Muscle of leg (tissue), 11 donors: ENCODE data around the gene TMEM108. TPM values are rescaled to one million over a fixed set of nuclear protein-coding genes. Genes with fewer than 3 reads are reported as not detected.

Experiments used
- DNase-seq: peaks from one replicate; pipeline ENCODE4 v3.0.0; 2013
- H3K27ac ChIP-seq: one replicate; pipeline ENCODE4 v1.5.1; 2013; ENCODE audit warnings: mild to moderate bottlenecking, low read length, control low read depth
- H3K27me3 ChIP-seq: one replicate; pipeline ENCODE4 v1.6.1; 2013; ENCODE audit warnings: low read length; ENCODE audit not compliant: control insufficient read depth, insufficient read depth
- H3K36me3 ChIP-seq: one replicate; pipeline ENCODE4 v1.6.1; 2013; ENCODE audit warnings: low read length; ENCODE audit not compliant: control insufficient read depth, insufficient read depth
- H3K4me1 ChIP-seq: one replicate; pipeline ENCODE4 v1.6.1; 2013; ENCODE audit warnings: low read length; ENCODE audit not compliant: control insufficient read depth, insufficient read depth
- H3K4me3 ChIP-seq: one replicate; pipeline ENCODE4 v1.5.1; 2013; ENCODE audit warnings: low read length, control low read depth
- H3K9me3 ChIP-seq: replicated peaks from 2 replicates; pipeline ENCODE4 v1.6.1; 2013; ENCODE audit warnings: low read depth, low read length; ENCODE audit not compliant: control insufficient read depth
- WGBS: methylation state at CpG from one replicate; pipeline ENCODE4 v1.1.5; 2013; ENCODE audit warnings: missing lambda C conversion rate; ENCODE audit not compliant: insufficient coverage; 5-methylcytosine and 5-hydroxymethylcytosine counted together
- polyA plus RNA-seq, 8 donors: library from polyadenylated mRNA; unstranded; fragments of 120-200 nt; gene quantifications; one replicate each; pipeline versions ENCODE4 v1.2.1 to v1.2.3, GENCODE V29; 2013; ENCODE audit warnings: inconsistent platforms in 1 of 8, low replicate concordance in 1 of 8; ENCODE audit not compliant: insufficient read length in 8 of 8, insufficient read depth in 1 of 8
- total RNA-seq: library from RNA; stranded (reverse); fragments of 120-200 nt; gene quantifications from one replicate; pipeline ENCODE4 v1.2.4, GENCODE V29; 2013

The TMEM108 gene
- total and polyA plus RNA-seq, 9 donors, result 6.3 to 27.3 (median 17.4) TPM

DNA sequence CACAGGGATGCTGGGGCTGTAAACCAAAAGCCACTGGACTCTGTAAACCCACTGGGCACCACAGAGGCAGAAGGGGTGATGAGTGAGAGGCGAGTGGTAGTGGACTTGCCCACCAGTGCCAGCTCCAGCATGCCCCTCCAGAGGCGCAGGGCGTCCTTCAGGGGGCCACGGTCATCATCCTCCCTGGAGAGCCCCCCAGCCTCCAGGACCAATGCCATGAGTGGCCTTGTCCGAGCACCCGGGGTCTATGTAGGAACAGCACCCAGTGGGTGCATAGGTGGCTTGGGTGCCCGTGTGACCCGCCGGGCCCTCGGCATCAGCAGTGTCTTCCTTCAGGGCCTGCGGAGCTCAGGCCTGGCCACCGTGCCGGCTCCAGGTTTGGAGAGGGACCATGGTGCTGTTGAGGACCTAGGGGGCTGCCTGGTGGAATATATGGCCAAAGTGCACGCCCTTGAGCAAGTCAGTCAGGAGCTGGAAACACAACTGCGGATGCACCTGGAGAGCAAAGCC is 361.9 kb downstream of the TMEM108 start, which contains the start of gene BFSP2:
BFSP2 (plus strand) TSS at position 51 of the 510 bp plus-strand sequence; CDS start at position 79, 28 bp downstream.
- Histone ChIP-seq H3K4me1 (peaks cover 15% of the 10 kb centered on the region), H3K36me3 (no peaks in the 10 kb centered on the region), H3K27ac (no peak within 1 kb of the TSS), H3K9me3 (no peaks in the 10 kb centered on the region), H3K27me3 (no peaks in the 10 kb centered on the region), H3K4me3 (no peak within 1 kb of the TSS)
- 88% methylated on average over 12 of the region's 15 CpGs for WGBS
- DNase-seq, result no peak

DNA sequence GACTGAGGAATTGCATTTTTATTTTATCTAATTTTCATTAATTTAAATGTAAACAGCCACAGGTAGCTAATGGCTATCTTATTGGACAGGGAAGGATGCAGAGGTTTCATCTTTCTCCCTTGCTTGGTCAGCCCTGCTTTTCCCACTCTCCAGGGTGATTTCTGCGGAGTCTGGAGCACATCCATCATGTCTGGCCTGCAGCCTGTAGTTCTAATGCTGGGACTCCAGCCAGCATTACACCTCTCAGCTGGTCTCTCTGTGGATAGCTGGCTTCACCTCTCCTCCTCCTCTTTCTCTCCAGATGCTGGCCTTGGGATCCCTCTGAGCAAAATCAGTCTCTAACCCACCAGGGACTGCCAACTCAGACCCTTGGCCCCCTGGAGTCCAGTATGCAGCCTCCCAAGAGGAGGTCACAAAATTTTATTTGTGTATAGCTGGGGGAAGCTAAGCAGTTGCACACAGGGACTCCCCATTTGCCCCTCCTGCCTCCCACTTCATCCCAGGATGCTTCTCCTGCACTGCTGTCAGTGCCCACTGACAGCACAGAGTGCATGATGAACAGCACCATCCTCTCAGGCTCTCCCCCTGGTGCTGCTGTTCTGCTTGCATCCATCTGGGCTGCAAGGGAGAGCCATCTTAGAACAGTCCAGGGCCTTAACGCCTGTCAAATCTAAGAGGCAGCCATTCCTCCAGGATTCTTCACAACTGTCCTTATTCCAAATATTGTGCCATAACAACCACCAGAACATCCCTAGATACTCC is 363.4 kb downstream of the TMEM108 start:
- peaks cover 15% of the 10 kb centered on the region for H3K4me1 ChIP-seq
- H3K27ac ChIP-seq, result no peak overlapping the region
- H3K27me3 ChIP-seq, result no peaks in the 10 kb centered on the region
- DNase-seq, result peak; percentile 77
- H3K4me3 ChIP-seq, result no peak overlapping the region
- no peaks in the 10 kb centered on the region for H3K9me3 ChIP-seq
- no peaks in the 10 kb centered on the region for H3K36me3 ChIP-seq
- WGBS, result 50% methylated on average over 2 of the region's 2 CpGs

DNA sequence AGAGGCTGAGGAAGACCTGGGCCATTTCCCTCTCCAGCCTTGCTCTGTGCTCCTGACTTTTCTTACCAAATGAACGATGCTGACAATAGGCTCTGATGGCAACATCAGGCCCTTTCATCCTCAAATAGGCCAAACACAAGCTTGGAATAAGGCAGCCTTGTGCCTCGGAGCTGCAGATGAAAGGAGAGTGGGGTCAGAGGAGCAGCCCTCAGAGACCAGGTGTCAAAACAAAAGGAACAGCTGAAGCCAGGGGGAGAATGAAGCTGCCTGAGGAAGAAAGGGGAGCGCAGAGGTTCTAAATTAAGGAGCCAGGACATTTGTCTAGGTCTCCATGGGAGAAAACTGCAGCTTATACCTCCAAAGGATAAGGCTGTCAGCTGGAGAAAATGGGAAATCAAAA is 366.7 kb downstream of the TMEM108 start:
- Histone ChIP-seq H3K27ac (no peak overlapping the region), H3K4me3 (no peak overlapping the region), H3K27me3 (no peaks in the 10 kb centered on the region), H3K4me1 (peaks cover 15% of the 10 kb centered on the region), H3K36me3 (no peaks in the 10 kb centered on the region), H3K9me3 (no peaks in the 10 kb centered on the region)
- WGBS, result 67% methylated on average over 1 of the region's 3 CpGs
- DNase-seq, result no peak

- DNase-seq, result peak; percentile 39
- WGBS, result no CpG with 5 or more reads among the region's 2 CpGs
- Histone ChIP-seq H3K9me3 (no peaks in the 10 kb centered on the region), H3K27ac (no peak overlapping the region), H3K4me3 (no peak overlapping the region), H3K27me3 (peaks cover 10% of the 10 kb centered on the region), H3K36me3 (no peaks in the 10 kb centered on the region), H3K4me1 (peaks cover 16% of the 10 kb centered on the region)
Measured at GRCh38 chr3:133408366-133408765, 370.2 kb downstream of the TMEM108 start.

DNA sequence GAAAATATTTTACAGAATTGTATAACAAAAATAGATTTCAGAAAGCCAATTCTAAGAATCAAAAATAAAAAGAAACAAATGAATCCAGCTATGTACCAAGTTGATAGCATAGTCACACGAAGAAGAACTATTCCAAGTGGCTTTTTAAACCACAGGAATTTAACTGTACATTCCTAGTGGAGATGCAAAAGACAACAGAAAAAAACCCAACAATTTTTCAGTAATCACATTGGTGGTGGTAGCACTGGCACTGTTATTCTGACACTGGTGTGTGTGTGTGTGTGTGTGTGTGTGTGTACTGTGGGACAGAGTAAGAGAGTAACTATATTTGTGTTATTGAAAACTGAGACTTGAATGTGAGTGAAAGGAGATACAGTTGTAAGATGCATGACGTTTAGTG is 370.8 kb downstream of the TMEM108 start:
- no peaks in the 10 kb centered on the region for H3K36me3 ChIP-seq
- no peak overlapping the region for H3K4me3 ChIP-seq
- H3K27me3 ChIP-seq, result peaks cover 10% of the 10 kb centered on the region
- no CpG with 5 or more reads among the region's 2 CpGs for WGBS
- H3K4me1 ChIP-seq, result peaks cover 16% of the 10 kb centered on the region
- no peak overlapping the region for H3K27ac ChIP-seq
- no peak for DNase-seq
- H3K9me3 ChIP-seq, result no peaks in the 10 kb centered on the region

GRCh38 chr3:133410191-133410892 is 372.2 kb downstream of the TMEM108 start:
- Histone ChIP-seq H3K27me3 (peaks cover 10% of the 10 kb centered on the region), H3K4me3 (no peak overlapping the region), H3K9me3 (no peaks in the 10 kb centered on the region), H3K4me1 (peaks cover 12% of the 10 kb centered on the region), H3K36me3 (no peaks in the 10 kb centered on the region), H3K27ac (no peak overlapping the region)
- WGBS, result 80% methylated on average over 15 of the region's 17 CpGs
- DNase-seq, result no peak

- WGBS, result 54% methylated on average over 18 of the region's 26 CpGs
- DNase-seq, result peak; percentile 52
- H3K36me3 ChIP-seq, result no peaks in the 10 kb centered on the region
- H3K27ac ChIP-seq, result no peak overlapping the region
- peaks cover 10% of the 10 kb centered on the region for H3K27me3 ChIP-seq
- no peak overlapping the region for H3K4me3 ChIP-seq
- peaks cover 12% of the 10 kb centered on the region for H3K4me1 ChIP-seq
- no peaks in the 10 kb centered on the region for H3K9me3 ChIP-seq
Measured at GRCh38 chr3:133412183-133413132, 374.3 kb downstream of the TMEM108 start.

- Histone ChIP-seq H3K9me3 (no peaks in the 10 kb centered on the region), H3K27ac (no peak overlapping the region), H3K4me1 (peaks cover 12% of the 10 kb centered on the region), H3K27me3 (peaks cover 10% of the 10 kb centered on the region), H3K36me3 (no peaks in the 10 kb centered on the region), H3K4me3 (no peak overlapping the region)
- peak; percentile 33 for DNase-seq
- 18% methylated on average over 10 of the region's 17 CpGs for WGBS
Measured at GRCh38 chr3:133413161-133414020, 375.2 kb downstream of the TMEM108 start.

DNA sequence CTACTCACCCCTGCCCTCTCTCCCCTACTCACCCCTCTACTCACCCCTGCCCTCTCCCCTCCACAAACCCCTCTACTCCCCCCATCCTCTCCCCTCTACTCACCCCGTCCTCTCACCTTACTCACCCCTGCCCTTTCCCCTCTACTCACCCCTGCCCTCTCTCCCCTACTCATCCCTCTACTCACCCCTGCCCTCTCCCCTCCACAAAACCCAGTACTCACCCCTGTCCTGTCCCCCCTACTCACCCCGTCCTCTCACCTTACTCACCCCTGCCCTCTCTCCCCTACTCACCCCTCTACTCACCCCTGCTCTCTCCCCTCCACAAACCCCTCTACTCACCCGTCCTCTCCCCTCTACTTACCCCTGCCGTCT is 375.8 kb downstream of the TMEM108 start:
- no peak for DNase-seq
- peaks cover 10% of the 10 kb centered on the region for H3K27me3 ChIP-seq
- H3K27ac ChIP-seq, result no peak overlapping the region
- 86% methylated on average over 4 of the region's 4 CpGs for WGBS
- peaks cover 12% of the 10 kb centered on the region for H3K4me1 ChIP-seq
- H3K4me3 ChIP-seq, result no peak overlapping the region
- no peaks in the 10 kb centered on the region for H3K36me3 ChIP-seq
- no peaks in the 10 kb centered on the region for H3K9me3 ChIP-seq
